Skeletal muscle satellite cell (primary cell): ENCODE results near the gene RAD9A.

Experiments
- H3K27me3 ChIP-seq: 2 replicates; pipeline ENCODE4 v1.7.0; 2013; ENCODE audit warnings: low read length; ENCODE audit not compliant: control insufficient read depth, insufficient read depth
- H3K36me3 ChIP-seq: 2 replicates; pipeline ENCODE4 v1.7.0; 2013; ENCODE audit warnings: mild to moderate bottlenecking, control low read depth, low read length; ENCODE audit not compliant: insufficient read depth
- H3K4me1 ChIP-seq: 2 replicates; pipeline ENCODE4 v1.7.0; 2013; ENCODE audit warnings: low read length; ENCODE audit not compliant: control insufficient read depth, insufficient read depth
- H3K4me2 ChIP-seq: 2 replicates; pipeline ENCODE4 v1.7.0; 2013; ENCODE audit warnings: mild to moderate bottlenecking, low read length
- H3K4me3 ChIP-seq: 2 replicates; pipeline ENCODE4 v1.7.0; 2013; ENCODE audit warnings: low read length
- H3K9ac ChIP-seq: 2 replicates; pipeline ENCODE4 v1.7.0; 2013; ENCODE audit warnings: mild to moderate bottlenecking, low read depth, low read length, moderate library complexity
- H3K9me3 ChIP-seq: replicated peaks from 2 replicates; pipeline ENCODE4 v1.7.0; 2013; ENCODE audit warnings: mild to moderate bottlenecking, control low read depth, low read length

Gene RAD9A

DNA sequence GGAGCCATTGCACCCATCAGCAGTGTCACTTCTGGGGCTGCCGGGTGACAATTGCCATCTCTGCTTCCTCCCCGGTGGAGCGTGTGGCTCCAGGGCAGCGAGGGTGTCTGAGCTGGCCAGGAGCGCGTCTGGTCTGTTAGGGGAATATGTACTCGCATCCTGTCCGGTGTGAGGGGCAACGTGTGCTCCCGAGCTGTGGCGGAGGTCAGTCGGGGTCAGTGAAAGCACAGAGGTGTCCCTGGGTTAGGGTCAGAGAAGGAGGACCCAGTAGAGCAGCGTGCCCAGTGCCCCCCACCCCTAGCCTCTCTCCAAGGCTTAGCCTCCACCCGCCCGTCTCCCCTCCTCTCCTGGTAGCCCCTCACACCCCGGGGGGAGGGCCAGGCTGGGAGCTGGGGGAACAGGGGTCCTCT lies 19.9 kb upstream of the RAD9A start:
- peak overlapping the region; percentile 81 for H3K9ac ChIP-seq
- H3K4me1 ChIP-seq, result peaks cover 71% of the 10 kb centered on the region

DNA sequence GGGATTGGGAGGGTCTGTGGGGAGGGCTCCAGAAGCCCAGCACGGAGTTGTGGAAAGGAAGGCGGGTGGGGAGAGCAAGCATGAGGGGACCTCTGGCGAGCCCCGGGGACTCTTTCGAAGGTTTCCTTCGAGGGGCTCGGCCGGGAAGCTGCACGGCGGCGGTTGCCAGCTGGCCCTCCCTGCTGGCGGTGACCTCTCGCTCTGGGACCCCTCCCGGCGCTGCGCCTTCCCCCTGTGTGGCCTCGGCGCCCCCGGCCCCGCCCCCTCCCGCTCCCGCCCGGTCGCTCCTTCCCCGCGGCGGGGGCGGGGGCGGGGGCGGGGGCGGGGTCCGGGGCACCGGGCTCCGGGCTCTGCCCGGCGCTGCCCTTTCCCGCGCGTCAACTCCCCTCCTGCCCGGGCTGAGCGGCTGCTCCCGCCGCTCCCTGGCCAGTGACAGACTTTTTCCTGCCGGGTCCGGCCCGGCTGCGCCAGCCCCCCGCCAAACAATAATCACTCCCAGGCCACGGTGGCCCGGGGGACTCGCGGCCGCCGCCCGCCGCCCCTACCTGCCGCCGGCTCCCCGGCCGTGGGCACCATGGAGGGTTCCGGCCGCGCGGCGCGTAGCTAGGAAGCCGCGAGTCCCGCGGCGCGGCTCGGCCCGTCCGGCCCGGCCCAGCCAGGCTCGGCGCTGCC lies 19.3 kb upstream of the RAD9A start:
- Histone ChIP-seq H3K27me3 (no peaks in the 10 kb centered on the region), H3K9ac (peak overlapping the region; percentile 96), H3K4me3 (peak overlapping the region; percentile 79), H3K4me2 (peak overlapping the region; percentile 79), H3K36me3 (peaks cover 9% of the 10 kb centered on the region), H3K9me3 (no peaks in the 10 kb centered on the region), H3K4me1 (peaks cover 71% of the 10 kb centered on the region)

More for the DNA sequence above, 19.9 kb upstream of the RAD9A start:
- H3K4me2 ChIP-seq, result peak overlapping the region; percentile 79
- no peaks in the 10 kb centered on the region for H3K27me3 ChIP-seq
- H3K9me3 ChIP-seq, result no peaks in the 10 kb centered on the region
- peaks cover 9% of the 10 kb centered on the region for H3K36me3 ChIP-seq
- H3K4me3 ChIP-seq, result peak overlapping the region; percentile 79

DNA sequence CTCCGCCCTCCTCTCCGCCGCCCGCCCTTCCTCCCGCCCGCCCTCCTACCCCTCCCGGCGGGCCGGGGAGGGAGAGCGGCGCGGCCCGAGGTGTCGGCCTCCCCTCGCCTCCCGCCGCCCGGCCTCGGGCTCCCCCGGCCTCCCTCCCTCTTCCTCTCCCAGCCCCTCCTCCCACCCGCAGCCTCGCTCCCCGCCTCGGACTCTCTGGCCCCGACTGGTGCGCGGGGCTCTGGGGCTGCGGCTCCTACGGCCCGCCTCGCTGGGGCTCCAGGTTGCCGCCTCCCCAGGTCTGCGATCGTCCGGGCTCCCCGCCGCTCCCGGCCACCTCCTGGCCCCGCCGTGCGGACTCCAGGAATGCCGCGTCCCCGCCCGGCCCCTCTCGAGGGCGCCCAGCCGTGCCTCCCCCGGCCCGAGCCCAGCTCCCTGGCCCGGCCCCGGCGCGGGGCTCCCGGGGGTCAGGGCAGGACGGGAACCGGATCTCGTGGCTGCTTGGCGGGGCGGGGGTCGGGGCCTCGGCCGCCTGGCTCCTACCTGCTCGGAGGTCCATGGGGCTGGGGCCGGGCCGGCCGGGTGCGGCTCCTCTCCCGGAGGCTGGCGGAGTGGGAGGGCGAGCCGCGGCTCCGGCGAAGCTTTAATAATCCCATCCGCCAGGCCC lies 18.7 kb upstream of the RAD9A start, which contains the start of gene CLCF1:
Gene CLCF1 (minus strand): TSS at position 606 of the 655 bp plus-strand sequence. CDS start 59 bp downstream, at position 547.
- Histone ChIP-seq H3K4me2 (peak within 1 kb of the TSS; percentile 79), H3K27me3 (no peaks in the 10 kb centered on the region), H3K36me3 (peaks cover 4% of the 10 kb centered on the region), H3K4me1 (peaks cover 70% of the 10 kb centered on the region), H3K9me3 (no peaks in the 10 kb centered on the region), H3K9ac (peak within 1 kb of the TSS; percentile 96), H3K4me3 (peak within 1 kb of the TSS; percentile 79)

DNA sequence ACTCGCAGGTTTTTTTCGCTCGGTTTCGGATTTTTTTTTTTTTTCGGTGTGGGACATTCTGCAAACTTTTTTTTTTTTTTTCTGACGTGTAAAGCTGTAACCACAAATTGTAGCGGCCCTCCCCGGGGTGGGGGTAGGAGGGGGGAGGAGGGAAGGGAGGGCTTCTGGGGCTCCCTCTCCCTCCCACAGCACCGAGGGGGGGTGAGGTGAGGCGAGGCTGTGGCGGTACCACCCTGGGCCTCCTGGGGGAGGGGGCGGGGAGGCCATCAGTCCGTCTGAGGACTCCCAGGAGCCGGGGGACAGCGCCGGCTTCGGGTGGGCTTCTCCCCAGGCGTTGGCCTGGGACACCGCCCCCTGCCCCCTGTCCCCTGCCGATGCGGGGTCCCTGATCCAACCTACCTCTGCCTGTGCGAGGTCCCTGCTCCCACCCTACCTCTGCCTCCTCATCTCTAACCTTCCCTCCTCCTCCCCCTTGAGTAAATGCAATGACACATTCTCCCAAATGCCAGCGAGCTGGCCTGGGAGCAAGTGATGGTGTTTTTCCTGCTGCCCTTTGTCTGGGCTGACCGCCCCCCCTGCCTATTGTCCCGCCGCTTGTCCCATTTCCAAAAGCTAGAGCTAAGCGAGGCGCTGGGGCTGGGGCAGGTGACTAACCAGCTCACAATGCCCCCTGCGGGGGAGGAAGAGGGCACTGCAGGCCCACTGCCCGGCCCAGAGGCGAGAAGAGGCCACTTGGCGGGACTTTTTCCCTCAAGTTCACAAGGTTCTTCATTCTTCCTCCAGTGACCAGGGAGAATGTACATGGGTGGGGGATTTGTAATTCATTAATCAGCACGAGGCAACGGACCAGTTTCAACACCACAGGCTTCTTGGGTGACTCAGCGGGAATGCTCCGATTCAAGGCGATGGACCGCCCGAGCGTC lies 17.9 kb upstream of the RAD9A start:
- H3K27me3 ChIP-seq, result no peaks in the 10 kb centered on the region
- H3K36me3 ChIP-seq, result no peaks in the 10 kb centered on the region
- peak overlapping the region; percentile 79 for H3K4me3 ChIP-seq
- H3K9me3 ChIP-seq, result no peaks in the 10 kb centered on the region
- peaks cover 68% of the 10 kb centered on the region for H3K4me1 ChIP-seq
- peak overlapping the region; percentile 96 for H3K9ac ChIP-seq
- peak overlapping the region; percentile 74 for H3K4me2 ChIP-seq

DNA sequence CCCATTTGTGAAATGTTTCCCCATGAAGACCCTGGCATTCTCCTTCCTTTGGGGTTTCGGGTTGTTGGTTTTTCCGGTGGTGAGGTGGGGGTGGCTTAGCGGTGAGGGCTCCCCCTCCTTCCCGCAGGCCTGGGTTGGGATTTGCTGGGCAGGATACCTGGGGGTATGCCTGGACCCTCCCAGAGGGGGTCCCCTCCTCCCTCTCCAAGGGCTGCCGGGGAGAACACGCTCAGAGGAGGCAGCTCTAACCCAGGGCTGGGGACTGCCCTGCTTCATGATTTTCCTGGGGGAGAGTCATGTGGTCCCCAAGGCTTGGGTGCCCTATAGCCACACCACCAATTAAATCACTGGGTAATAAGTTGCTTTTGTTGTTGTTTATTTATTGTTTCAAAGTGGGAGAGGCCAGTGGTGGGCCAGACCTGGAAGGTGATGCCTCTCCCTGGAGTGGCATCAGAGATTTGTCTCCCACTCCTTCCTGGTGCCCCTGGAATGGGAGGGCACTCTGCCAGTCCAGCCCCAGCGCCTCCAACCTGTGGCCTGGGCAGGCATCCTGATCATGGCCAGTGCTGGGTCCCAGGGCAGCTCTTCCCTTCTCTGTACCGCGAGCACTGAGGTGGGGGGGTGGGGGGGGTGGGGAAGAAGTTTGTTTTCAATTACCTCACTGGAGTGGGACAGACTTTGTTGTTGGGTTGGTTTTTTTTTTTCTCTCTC lies 17.1 kb upstream of the RAD9A start:
- H3K4me2 ChIP-seq, result peak overlapping the region; percentile 74
- peaks cover 68% of the 10 kb centered on the region for H3K4me1 ChIP-seq
- peak overlapping the region; percentile 96 for H3K9ac ChIP-seq
- H3K36me3 ChIP-seq, result no peaks in the 10 kb centered on the region
- H3K4me3 ChIP-seq, result peak overlapping the region; percentile 79
- no peaks in the 10 kb centered on the region for H3K27me3 ChIP-seq
- H3K9me3 ChIP-seq, result no peaks in the 10 kb centered on the region

DNA sequence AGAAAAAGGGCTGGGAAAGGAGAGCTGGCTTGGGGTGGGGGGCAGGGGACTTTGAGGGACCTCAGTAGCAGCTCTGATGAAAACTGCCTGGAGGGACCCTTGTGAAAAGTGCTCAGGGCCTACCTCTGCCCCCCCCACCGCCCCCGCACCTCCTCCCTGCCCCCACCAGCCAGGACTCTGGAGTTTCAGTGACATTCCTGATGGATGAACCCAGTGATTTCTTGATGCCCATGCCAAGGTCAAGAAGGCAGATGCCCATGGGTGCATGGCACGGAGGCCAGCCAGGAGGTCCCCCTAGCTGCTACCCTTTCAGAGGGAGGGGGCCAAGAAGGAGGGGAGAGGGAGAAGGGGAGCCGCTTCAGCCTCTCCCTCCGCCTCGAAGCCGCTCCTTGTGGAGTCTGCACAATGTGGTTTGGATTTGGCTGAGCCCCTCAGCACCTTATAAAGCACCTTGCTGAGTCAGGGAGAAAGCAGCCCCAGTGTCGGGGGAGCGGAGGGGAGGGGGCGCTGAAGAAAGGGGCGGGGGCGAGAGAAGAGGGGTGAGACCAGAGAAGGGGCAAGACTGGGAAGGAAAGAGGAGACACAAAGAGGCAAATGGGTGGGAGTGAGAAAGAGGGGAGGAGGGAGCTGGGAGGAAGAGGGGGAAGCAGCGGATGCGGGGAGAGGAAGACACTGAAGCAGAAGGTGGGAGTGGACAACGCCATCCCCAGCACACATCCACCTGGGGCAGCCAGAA lies 16.3 kb upstream of the RAD9A start:
- Histone ChIP-seq H3K9ac (peak overlapping the region; percentile 96), H3K27me3 (no peaks in the 10 kb centered on the region), H3K4me1 (peaks cover 63% of the 10 kb centered on the region), H3K4me3 (no peak overlapping the region), H3K4me2 (peak overlapping the region; percentile 44), H3K9me3 (no peaks in the 10 kb centered on the region), H3K36me3 (no peaks in the 10 kb centered on the region)

DNA sequence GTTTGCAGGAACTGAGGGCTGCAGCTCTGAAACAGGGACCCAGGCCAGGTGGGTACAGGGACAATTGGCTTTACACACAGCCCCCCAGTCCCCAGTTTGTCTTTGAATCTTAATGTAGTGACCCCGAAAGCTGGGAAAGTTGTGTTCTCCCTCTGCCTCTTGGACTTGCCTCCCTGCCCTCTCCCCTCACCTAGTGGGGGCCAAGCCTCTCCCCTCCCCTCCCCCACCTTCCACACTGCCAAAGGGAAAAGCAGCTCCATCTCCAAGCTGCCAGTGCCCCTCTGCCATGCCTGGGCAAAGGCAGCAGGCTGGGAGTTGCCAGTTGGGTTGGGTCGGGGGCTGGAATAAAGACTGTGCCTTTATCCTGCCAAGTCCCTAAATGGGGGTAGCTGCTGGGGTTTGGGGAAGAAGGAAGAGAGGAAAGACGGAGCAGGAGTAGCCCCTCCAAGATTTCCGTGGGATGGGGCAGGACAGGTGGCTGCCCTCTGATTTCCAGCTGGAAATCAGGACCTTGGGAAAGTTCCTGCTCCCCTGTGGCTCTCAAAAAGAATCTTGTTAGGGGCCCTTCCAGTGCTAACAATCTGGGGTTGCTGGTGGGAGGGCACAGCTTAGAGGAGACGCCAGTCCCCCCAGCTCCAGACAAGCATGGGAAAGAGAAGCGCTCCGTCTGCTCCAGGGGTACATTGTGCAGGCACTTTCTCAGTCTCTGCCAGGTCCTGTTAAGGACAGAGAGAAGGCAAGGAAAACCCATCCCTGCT lies 15.5 kb upstream of the RAD9A start:
- Histone ChIP-seq H3K36me3 (no peaks in the 10 kb centered on the region), H3K4me3 (no peak overlapping the region), H3K27me3 (no peaks in the 10 kb centered on the region), H3K9ac (no peak overlapping the region), H3K9me3 (no peaks in the 10 kb centered on the region), H3K4me2 (no peak overlapping the region), H3K4me1 (peaks cover 55% of the 10 kb centered on the region)

DNA sequence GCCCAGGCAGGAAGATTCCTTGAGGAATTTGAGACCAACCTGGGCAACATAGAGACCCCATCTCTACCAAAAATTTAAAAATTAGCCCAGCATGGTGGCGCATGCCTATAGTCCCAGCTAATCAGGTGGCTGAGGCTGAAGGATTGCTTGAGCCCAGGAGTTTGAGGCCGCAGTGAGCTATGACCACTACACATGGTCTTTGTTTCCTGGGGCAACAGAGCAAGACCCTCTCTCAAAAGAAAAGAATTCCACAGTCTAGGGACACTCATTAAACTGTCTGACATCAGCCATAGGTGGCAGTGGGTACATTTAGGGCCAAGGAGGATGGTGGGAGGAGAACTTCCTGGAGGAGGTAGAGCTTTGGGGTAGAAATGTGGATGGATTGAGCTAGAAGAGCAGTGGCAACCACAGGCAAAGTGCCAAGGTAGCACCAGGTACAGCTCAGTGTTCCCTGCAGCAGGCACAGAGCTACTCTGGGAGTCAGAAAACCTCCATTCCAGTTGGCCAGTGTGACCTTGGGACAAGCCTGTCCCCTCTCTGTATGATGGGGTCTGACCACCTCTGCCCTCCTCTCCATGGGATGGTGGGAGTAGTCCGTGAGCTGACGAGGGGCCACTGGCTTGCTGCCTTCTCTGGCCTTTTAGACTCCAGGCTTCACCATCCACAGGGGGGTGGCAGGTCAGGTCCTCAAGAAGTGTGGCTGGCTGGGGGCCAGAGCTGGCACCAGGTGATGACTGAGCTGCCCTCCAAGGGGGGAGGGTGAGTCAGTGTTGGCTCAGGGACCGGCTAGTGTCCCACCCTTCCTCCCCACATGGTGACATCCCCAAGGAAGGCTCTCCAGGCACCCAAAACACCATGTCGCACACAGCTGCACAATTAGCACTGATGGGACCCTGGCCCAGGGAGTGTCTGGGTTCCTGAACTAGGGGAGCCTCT lies 14.6 kb upstream of the RAD9A start:
- Histone ChIP-seq H3K4me1 (peaks cover 50% of the 10 kb centered on the region), H3K4me3 (no peak overlapping the region), H3K4me2 (no peak overlapping the region), H3K9ac (no peak overlapping the region), H3K36me3 (no peaks in the 10 kb centered on the region), H3K27me3 (no peaks in the 10 kb centered on the region), H3K9me3 (no peaks in the 10 kb centered on the region)

DNA sequence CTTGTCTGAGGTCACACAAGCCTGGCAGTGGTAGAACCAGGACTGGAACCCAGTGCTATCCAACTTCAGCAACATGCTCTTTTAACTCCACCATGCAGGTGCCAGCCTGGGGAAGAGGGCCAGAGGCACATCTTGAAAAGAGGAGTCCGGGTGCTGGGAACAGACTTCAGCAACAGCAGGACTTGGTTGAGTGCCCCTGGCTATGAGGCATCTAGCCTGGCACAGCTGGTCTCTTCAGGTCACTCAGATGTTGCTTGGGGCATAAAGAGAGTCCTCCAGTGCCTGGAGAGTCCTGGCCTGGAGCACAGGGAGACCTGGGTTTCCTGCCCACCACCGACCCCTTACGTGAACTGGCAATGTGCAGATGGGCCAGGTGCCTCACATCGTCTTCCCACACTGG lies 13.2 kb upstream of the RAD9A start:
- H3K4me2 ChIP-seq, result no peak overlapping the region
- H3K9ac ChIP-seq, result no peak overlapping the region
- H3K9me3 ChIP-seq, result no peaks in the 10 kb centered on the region
- H3K4me1 ChIP-seq, result peaks cover 53% of the 10 kb centered on the region
- no peaks in the 10 kb centered on the region for H3K36me3 ChIP-seq
- H3K4me3 ChIP-seq, result no peak overlapping the region
- no peaks in the 10 kb centered on the region for H3K27me3 ChIP-seq
